ENCODE measurements around the gene ASPRV1. TPM values are rescaled to one million over a fixed set of nuclear protein-coding genes. Genes with fewer than 3 reads are reported as not detected.

Gene ASPRV1
- total RNA-seq (1.6 TPM), polyA plus RNA-seq (ENCODE audit: insufficient read depth, low read depth, low replicate concordance) (2.1 TPM)
- long read RNA-seq, donor 1, transcript ASPRV1-201 (1 exons, 2,177 nt): major isoform, 5 of 5 reads
- long read RNA-seq, donor 1, partial matches to known transcripts: 0 of 5 reads
- long read RNA-seq, donor 1, other reads (novel, unspliced or antisense): 0 of 5 reads
- long read RNA-seq, donor 2, partial matches to known transcripts: 0 of 4 reads
- long read RNA-seq, donor 2, other reads (novel, unspliced or antisense): 0 of 4 reads
- long read RNA-seq, donor 3, partial matches to known transcripts: 0 of 3 reads
- long read RNA-seq, donor 3, other reads (novel, unspliced or antisense): 0 of 3 reads
- long read RNA-seq, donor 4: 0 reads
- long read RNA-seq, donor 5: 0 reads
- long read RNA-seq, donor 6, partial matches to known transcripts: 0 of 1 reads
- long read RNA-seq, donor 6, other reads (novel, unspliced or antisense): 0 of 1 reads
- long read RNA-seq, donor 7, partial matches to known transcripts: 0 of 1 reads
- long read RNA-seq, donor 7, other reads (novel, unspliced or antisense): 0 of 1 reads
- long read RNA-seq, donor 8, partial matches to known transcripts: 0 of 2 reads
- long read RNA-seq, donor 8, other reads (novel, unspliced or antisense): 0 of 2 reads
- long read RNA-seq, donor 9: 0 reads
- long read RNA-seq, donor 10, transcript ASPRV1-201 (1 exons, 2,177 nt): major isoform, 8 of 8 reads
- long read RNA-seq, donor 10, partial matches to known transcripts: 0 of 8 reads
- long read RNA-seq, donor 10, other reads (novel, unspliced or antisense): 0 of 8 reads

- Histone ChIP-seq H3K9ac (ENCODE audit: low read length in 3 of 3) (no peak within 1 kb of the TSS), H3K27ac (ENCODE audit: low read depth in 2 of 2, low read length in 2 of 2) (no peak within 1 kb of the TSS), H3K9me3 (ENCODE audit: control insufficient read depth in 2 of 3, insufficient read depth in 1 of 3, low read length in 3 of 3) (no peaks in the 10 kb centered on the region), H3K27me3 (ENCODE audit: control insufficient read depth, insufficient read depth, low read length) (no peaks in the 10 kb centered on the region), H3K4me3 (ENCODE audit: low read length in 3 of 3) (no peak within 1 kb of the TSS), H3K4me1 (ENCODE audit: control insufficient read depth in 2 of 3, insufficient read depth in 2 of 3, low read depth in 1 of 3, low read length in 3 of 3) (peaks cover 0 to 3% (median 2%) of the 10 kb centered on the region in 3 donors), H3K36me3 (ENCODE audit: control insufficient read depth in 2 of 3, insufficient read depth in 3 of 3, low read length in 3 of 3) (no peaks in the 10 kb centered on the region)
- no peak for FAIRE-seq
- no peak for DNase-seq
- TF ChIP-seq CTCF (IDR thresholded peaks at IDR 0.05; ENCODE audit: borderline replicate concordance, extremely low read depth, insufficient read depth): no peak
- intact Hi-C loops (cut with DNase I): no loop called here
Observed at GRCh38 chr2:69961496-69961895, at the start of gene ASPRV1. TSS of gene ASPRV1 (minus strand) at chr2:69961631. CDS start at chr2:69961436, 195 bp downstream.

- Histone ChIP-seq H3K9me3 (ENCODE audit: control insufficient read depth in 2 of 3, insufficient read depth in 1 of 3, low read length in 3 of 3) (no peaks in the 10 kb centered on the region), H3K4me1 (ENCODE audit: control insufficient read depth in 2 of 3, insufficient read depth in 2 of 3, low read depth in 1 of 3, low read length in 3 of 3) (no peaks in the 10 kb centered on the region), H3K36me3 (ENCODE audit: control insufficient read depth in 2 of 3, insufficient read depth in 3 of 3, low read length in 3 of 3) (no peaks in the 10 kb centered on the region), H3K27ac (ENCODE audit: low read depth in 2 of 2, low read length in 2 of 2) (no peak overlapping the region), H3K27me3 (ENCODE audit: control insufficient read depth, insufficient read depth, low read length) (no peaks in the 10 kb centered on the region), H3K4me3 (ENCODE audit: low read length in 3 of 3) (no peak overlapping the region), H3K9ac (ENCODE audit: low read length in 3 of 3) (no peak overlapping the region)
- intact Hi-C loops (cut with DNase I): no loop called here
- no peak for TF ChIP-seq CTCF (IDR thresholded peaks at IDR 0.05; ENCODE audit: borderline replicate concordance, extremely low read depth, insufficient read depth)
- no peak for DNase-seq
- FAIRE-seq: no peak
Observed at GRCh38 chr2:70010576-70011111, 49.2 kb upstream of the ASPRV1 start.

GRCh38 chr2:70009762-70010575, 48.5 kb upstream of the ASPRV1 start:
- intact Hi-C loops (cut with DNase I): no loop called here
- DNase-seq: no peak
- FAIRE-seq: no peak
- TF ChIP-seq CTCF (IDR thresholded peaks at IDR 0.05; ENCODE audit: borderline replicate concordance, extremely low read depth, insufficient read depth): no peak
- H3K9ac ChIP-seq (ENCODE audit: low read length in 3 of 3): no peak overlapping the region
- H3K36me3 ChIP-seq (ENCODE audit: control insufficient read depth in 2 of 3, insufficient read depth in 3 of 3, low read length in 3 of 3): no peaks in the 10 kb centered on the region
- no peaks in the 10 kb centered on the region for H3K27me3 ChIP-seq (ENCODE audit: control insufficient read depth, insufficient read depth, low read length)
- H3K4me1 ChIP-seq (ENCODE audit: control insufficient read depth in 2 of 3, insufficient read depth in 2 of 3, low read depth in 1 of 3, low read length in 3 of 3): no peaks in the 10 kb centered on the region
- no peaks in the 10 kb centered on the region for H3K9me3 ChIP-seq (ENCODE audit: control insufficient read depth in 2 of 3, insufficient read depth in 1 of 3, low read length in 3 of 3)
- H3K27ac ChIP-seq (ENCODE audit: low read depth in 2 of 2, low read length in 2 of 2): no peak overlapping the region
- H3K4me3 ChIP-seq (ENCODE audit: low read length in 3 of 3): no peak overlapping the region
